CD4-positive, alpha-beta T cell (primary cell): ENCODE measurements around the gene AGRN. TPM values are rescaled to one million over a fixed set of nuclear protein-coding genes. Genes with fewer than 3 reads are reported as not detected.
"Not testable (repeated sequence)": the region's sequence is repeated elsewhere in the genome, so short reads cannot be mapped to it uniquely, and the experiment has no call there.

Experiments used
- ATAC-seq: fragments of 200-7000 bp; cut with Tn5 transposase; one replicate; pipeline ENCODE4 v1.10.0; 2022; ENCODE audit warnings: mild to moderate bottlenecking; ENCODE audit not compliant: poor library complexity
- CTCF ChIA-PET: fragments of 350-600 bp; sonication (Branson Sonifier 250); formaldehyde crosslinking; loops from one replicate; lab custom pipeline; 2021; ENCODE audit warnings: antibody characterized with exemption, inconsistent platforms; lab: Charles Lee
- POLR2A ChIA-PET: fragments of 350-600 bp; sonication (Branson Sonifier 250); formaldehyde crosslinking; loops from one replicate; lab custom pipeline; 2021; ENCODE audit warnings: antibody characterized with exemption, inconsistent platforms; lab: Charles Lee
- DNase-seq, 14 experiments: peaks; one replicate each; pipeline ENCODE4 v3.0.0-alpha.2; 2013 to 2020; ENCODE audit warnings: mixed read lengths in 2 of 14
- H3K27ac ChIP-seq, 2 donors: one replicate each; pipeline versions ENCODE4 v1.5.1 to v1.7.0; 2013; ENCODE audit warnings: low read length in 2 of 2, low read depth in 1 of 2, mild to moderate bottlenecking in 1 of 2
- H3K27me3 ChIP-seq, 2 experiments: 1 replicate in 1 of 2; 2 replicates in 1 of 2; pipeline versions ENCODE4 v1.6.1 to v1.7.0; 2013; ENCODE audit warnings: low read length in 2 of 2, control low read depth in 1 of 2, mild to moderate bottlenecking in 1 of 2, moderate library complexity in 1 of 2; ENCODE audit not compliant: insufficient read depth in 2 of 2, control insufficient read depth in 1 of 2
- H3K36me3 ChIP-seq: one replicate; pipeline ENCODE4 v1.6.1; 2013; ENCODE audit warnings: low read length, control low read depth; ENCODE audit not compliant: insufficient read depth
- H3K4me1 ChIP-seq: one replicate; pipeline ENCODE4 v1.6.1; 2013; ENCODE audit warnings: low read length, control low read depth; ENCODE audit not compliant: insufficient read depth
- H3K4me3 ChIP-seq: one replicate; pipeline ENCODE4 v1.5.1; 2013; ENCODE audit warnings: mild to moderate bottlenecking, low read length, moderate library complexity
- H3K9me3 ChIP-seq, 2 experiments: 1 replicate in 1 of 2; 2 replicates in 1 of 2; pipeline versions ENCODE4 v1.6.1 to v1.7.0; 2013; ENCODE audit warnings: low read length in 2 of 2, mild to moderate bottlenecking in 2 of 2, control low read depth in 1 of 2, moderate library complexity in 1 of 2; ENCODE audit not compliant: control insufficient read depth in 1 of 2, insufficient read depth in 1 of 2
- H3K27ac Mint-ChIP-seq: one replicate; pipeline ENCODE4 v1.8.0; 2020; ENCODE audit warnings: mixed read lengths
- H3K27me3 Mint-ChIP-seq: one replicate; pipeline ENCODE4 v1.8.0; 2021; ENCODE audit warnings: mixed read lengths
- H3K36me3 Mint-ChIP-seq: one replicate; pipeline ENCODE4 v1.8.0; 2021; ENCODE audit warnings: low read depth, mixed read lengths
- H3K4me1 Mint-ChIP-seq: one replicate; pipeline ENCODE4 v1.8.0; 2021; ENCODE audit warnings: low read depth, mixed read lengths
- H3K4me3 Mint-ChIP-seq: one replicate; pipeline ENCODE4 v1.8.0; 2020; ENCODE audit warnings: mild to moderate bottlenecking, mixed read lengths
- H3K9me3 Mint-ChIP-seq: one replicate; pipeline ENCODE4 v1.8.0; 2020; ENCODE audit warnings: mixed read lengths
- intact Hi-C, 2 experiments: fragments of 100-400 bp; cut with DNase I in 1 of 2; cut with micrococcal nuclease in 1 of 2; formaldehyde crosslinking; loops; one replicate each; pipeline versions ENCODE4 v1.15.1 to v1.9.0; 2023 to 2025; cut with DNase I, micrococcal nuclease
- total RNA-seq, 174 experiments: library from RNA in 2 of 174; stranded (reverse) in 2 of 174; gene quantifications; one replicate each; pipeline ENCODE4 v1.2.3 and lab custom pipeline; 2021 to 2026
- TF ChIP-seq, protein P1 (sequence below): fragments of 200-600 bp; IDR thresholded peaks from one replicate; pipeline ENCODE4 v1.8.0; 2022; ENCODE audit warnings: antibody characterized with exemption, mild to moderate bottlenecking

AGRN gene
- total RNA-seq, 2 experiments from 2014 or later = 1.5 to 2.0 TPM

DNA sequence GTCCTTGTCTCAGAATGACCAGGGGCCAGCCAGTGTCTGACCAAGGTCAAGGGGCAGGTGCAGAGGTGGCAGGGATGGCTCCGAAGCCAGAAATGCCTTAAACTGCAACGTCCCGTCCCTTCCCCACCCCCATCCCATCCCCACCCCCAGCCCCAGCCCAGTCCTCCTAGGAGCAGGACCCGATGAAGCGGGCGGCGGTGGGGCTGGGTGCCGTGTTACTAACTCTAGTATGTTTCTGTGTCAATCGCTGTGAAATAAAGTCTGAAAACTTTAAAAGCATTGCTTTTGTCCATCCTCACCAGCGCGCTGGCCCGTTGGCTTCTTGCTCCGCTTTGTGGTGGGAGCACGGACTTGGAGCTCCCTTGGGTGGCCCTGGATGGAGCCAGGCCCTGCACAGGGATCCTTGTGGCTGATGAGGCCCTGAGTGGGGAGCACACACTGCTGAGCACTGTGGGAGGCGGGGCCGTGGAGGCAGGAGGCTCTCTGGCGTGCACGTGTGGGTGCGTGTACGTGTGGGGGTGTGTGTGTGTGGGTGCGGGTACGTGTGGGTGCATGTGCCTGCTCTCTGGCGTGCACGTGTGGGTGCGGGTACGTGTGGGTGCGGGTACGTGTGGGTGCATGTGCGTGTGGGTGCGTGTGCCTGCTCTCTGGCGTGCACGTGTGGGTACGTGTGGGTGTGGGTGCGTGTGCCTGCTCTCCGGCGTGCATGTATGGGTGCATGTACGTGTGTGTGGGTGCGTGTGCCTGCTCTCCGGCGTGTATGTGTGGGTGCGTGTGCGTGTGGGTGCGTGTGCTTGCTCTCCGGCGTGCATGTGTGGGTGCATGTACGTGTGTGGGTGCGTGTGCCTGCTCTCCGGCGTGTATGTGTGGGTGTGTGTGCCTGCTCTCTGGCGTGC is 36.2 kb downstream of the AGRN start:
- DNase-seq (no peak), ATAC-seq (no peak)
- intact Hi-C loops = no loop called here
- no peak overlapping the region for H3K4me3 Mint-ChIP-seq
- Histone ChIP-seq H3K27ac (no peak overlapping the region), H3K9me3 (peaks cover 0 to 24% of the 10 kb centered on the region in 2 experiments), H3K4me3 (no peak overlapping the region), H3K36me3 (no peaks in the 10 kb centered on the region), H3K4me1 (peaks cover 19% of the 10 kb centered on the region), H3K27me3 (peaks cover 22 to 30% of the 10 kb centered on the region in 2 experiments)
- TF ChIP-seq, protein P1, sequence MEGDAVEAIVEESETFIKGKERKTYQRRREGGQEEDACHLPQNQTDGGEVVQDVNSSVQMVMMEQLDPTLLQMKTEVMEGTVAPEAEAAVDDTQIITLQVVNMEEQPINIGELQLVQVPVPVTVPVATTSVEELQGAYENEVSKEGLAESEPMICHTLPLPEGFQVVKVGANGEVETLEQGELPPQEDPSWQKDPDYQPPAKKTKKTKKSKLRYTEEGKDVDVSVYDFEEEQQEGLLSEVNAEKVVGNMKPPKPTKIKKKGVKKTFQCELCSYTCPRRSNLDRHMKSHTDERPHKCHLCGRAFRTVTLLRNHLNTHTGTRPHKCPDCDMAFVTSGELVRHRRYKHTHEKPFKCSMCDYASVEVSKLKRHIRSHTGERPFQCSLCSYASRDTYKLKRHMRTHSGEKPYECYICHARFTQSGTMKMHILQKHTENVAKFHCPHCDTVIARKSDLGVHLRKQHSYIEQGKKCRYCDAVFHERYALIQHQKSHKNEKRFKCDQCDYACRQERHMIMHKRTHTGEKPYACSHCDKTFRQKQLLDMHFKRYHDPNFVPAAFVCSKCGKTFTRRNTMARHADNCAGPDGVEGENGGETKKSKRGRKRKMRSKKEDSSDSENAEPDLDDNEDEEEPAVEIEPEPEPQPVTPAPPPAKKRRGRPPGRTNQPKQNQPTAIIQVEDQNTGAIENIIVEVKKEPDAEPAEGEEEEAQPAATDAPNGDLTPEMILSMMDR = no peak
- H3K27ac Mint-ChIP-seq = no peak overlapping the region
- POLR2A ChIA-PET = no interaction called here
- no peaks in the 10 kb centered on the region for H3K36me3 Mint-ChIP-seq
- peaks cover 34% of the 10 kb centered on the region for H3K27me3 Mint-ChIP-seq
- no peaks in the 10 kb centered on the region for H3K9me3 Mint-ChIP-seq
- H3K4me1 Mint-ChIP-seq = peaks cover 4% of the 10 kb centered on the region
- CTCF ChIA-PET = no interaction called here

DNA sequence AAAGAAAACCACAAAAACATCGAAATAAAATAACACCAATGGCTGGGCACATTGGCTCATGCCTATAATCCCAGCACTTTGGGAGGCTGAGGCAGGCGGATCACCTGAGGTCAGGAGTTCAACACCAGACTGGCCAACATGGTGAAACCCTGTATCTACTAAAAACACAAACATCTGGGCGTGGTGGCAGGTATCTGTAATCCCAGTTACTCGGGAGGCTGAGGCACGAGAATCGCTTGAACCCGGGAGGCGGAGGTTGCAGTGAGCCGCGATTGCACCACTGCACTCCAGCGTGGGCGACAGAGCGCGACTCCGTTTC is 37.8 kb downstream of the AGRN start:
- POLR2A ChIA-PET, H3K9me3 Mint-ChIP-seq, H3K27ac Mint-ChIP-seq, ATAC-seq, H3K36me3 Mint-ChIP-seq, H3K36me3 ChIP-seq, CTCF ChIA-PET, DNase-seq, H3K4me3 Mint-ChIP-seq, H3K4me3 ChIP-seq, H3K27ac ChIP-seq, H3K4me1 Mint-ChIP-seq: not testable (repeated sequence)
- peaks cover 33% of the 10 kb centered on the region for H3K27me3 Mint-ChIP-seq
- peaks cover 34 to 44% of the 10 kb centered on the region in 2 experiments for H3K27me3 ChIP-seq
- H3K4me1 ChIP-seq = peaks cover 26% of the 10 kb centered on the region
- H3K9me3 ChIP-seq = peaks cover 0 to 37% of the 10 kb centered on the region in 2 experiments
- intact Hi-C loops = loop anchor here in 1 of 2 experiments (1.0 kb wide), 1 partner anchor 14 kb away; no protein-coding TSS in a partner anchor

DNA sequence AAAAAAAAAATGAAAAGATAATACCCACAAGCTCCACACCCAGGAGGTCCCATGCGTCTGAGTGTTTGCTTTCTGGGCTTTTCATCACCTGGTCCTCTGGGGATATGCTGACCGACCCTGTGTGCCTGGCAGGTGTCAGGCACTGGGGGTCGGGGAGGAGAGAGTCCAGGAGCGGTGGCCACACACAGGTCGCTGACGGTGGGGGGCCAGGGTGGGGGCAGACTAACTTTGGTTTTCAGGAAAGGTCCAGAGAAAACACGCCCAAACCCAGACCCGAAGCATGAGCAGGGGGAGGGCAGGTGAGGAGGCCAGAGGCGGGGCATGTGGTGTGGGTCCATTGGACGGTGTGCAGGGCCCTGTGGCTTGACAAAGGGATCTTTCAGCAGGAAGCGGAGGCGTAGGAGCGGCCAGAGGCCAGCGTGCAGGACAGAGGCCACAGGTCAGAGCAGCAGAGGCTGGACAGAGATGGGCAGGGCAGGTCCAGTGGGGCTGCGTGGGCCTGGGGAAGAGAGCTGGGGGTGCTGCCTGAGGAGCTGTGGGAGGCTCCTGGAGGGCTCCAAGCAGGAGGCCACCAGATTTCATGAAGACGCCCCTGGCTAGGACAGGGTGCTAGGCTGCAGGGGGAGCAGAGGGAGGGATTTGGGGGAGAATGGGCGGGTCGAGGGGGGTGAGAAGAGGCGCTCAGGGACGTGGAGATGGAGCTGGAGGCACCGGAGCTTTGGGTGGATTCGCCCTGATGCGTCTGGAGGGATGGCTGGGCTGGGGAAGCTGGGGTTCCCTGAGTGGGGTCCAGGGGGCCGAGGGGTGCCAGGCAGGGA is 38.4 kb downstream of the AGRN start:
- no peaks in the 10 kb centered on the region for H3K36me3 ChIP-seq
- peaks cover 0 to 42% of the 10 kb centered on the region in 2 experiments for H3K9me3 ChIP-seq
- Mint-ChIP-seq H3K9me3 (no peaks in the 10 kb centered on the region), H3K4me1 (peaks cover 4% of the 10 kb centered on the region), H3K27ac (no peak overlapping the region), H3K36me3 (no peaks in the 10 kb centered on the region), H3K27me3 (peaks cover 36% of the 10 kb centered on the region), H3K4me3 (peak overlapping the region; percentile 62)
- intact Hi-C loops = loop anchor here in 1 of 2 experiments (1.0 kb wide), 1 partner anchor 15 kb away; no protein-coding TSS in a partner anchor
- no peak for ATAC-seq
- TF ChIP-seq, protein P1 = no peak
- H3K27me3 ChIP-seq = peaks cover 40 to 50% of the 10 kb centered on the region in 2 experiments
- ChIA-PET CTCF (interaction anchor here (0.7 to 1.3 kb wide), 2 partner anchors 19 to 25 kb away, joined by 3 to 4 read pairs; no protein-coding TSS in a partner anchor), POLR2A (interaction anchor here (1.6 kb wide), 1 partner anchor 45 kb away, joined by 5 read pairs; the partner anchor contains the start of gene ISG15)
- no peak overlapping the region for H3K4me3 ChIP-seq
- no peak for DNase-seq
- H3K27ac ChIP-seq = no peak overlapping the region
- H3K4me1 ChIP-seq = peaks cover 29% of the 10 kb centered on the region
